H9 (cell line): Measurements from ENCODE around the gene CERS1. TPM values are rescaled to one million over a fixed set of nuclear protein-coding genes. Genes with fewer than 3 reads are reported as not detected.

ENCODE experiments used
- DNase-seq: peaks from one replicate; pipeline ENCODE4 v3.0.0-alpha.2; 2017
- H2AFZ ChIP-seq: one replicate; pipeline ENCODE4 v1.6.1; 2013; ENCODE audit warnings: mild to moderate bottlenecking, low read length, control low read depth, moderate library complexity
- H2AK5ac ChIP-seq: 2 replicates; pipeline ENCODE4 v1.6.1; 2013; ENCODE audit warnings: low read length, control low read depth, mixed read lengths; ENCODE audit not compliant: insufficient read length
- H2BK120ac ChIP-seq: one replicate; pipeline ENCODE4 v1.6.1; 2013; ENCODE audit warnings: low read depth, mild to moderate bottlenecking, low read length, control low read depth, inconsistent platforms; ENCODE audit not compliant: poor library complexity, severe bottlenecking
- H2BK12ac ChIP-seq: 2 replicates; pipeline ENCODE4 v1.6.1; 2013; ENCODE audit warnings: low read length, control low read depth, mixed read lengths, low read depth; ENCODE audit not compliant: insufficient read length
- H2BK15ac ChIP-seq: 2 replicates; pipeline ENCODE4 v1.6.1; 2013; ENCODE audit warnings: low read depth, low read length, control low read depth
- H2BK20ac ChIP-seq: one replicate; pipeline ENCODE4 v1.6.1; 2013; ENCODE audit warnings: low read depth, mild to moderate bottlenecking, low read length, control low read depth, inconsistent platforms; ENCODE audit not compliant: poor library complexity, severe bottlenecking
- H2BK5ac ChIP-seq: 2 replicates; pipeline ENCODE4 v1.6.1; 2013; ENCODE audit warnings: low read length, control low read depth, mixed read lengths; ENCODE audit not compliant: insufficient read length
- H3K14ac ChIP-seq: 2 replicates; pipeline ENCODE4 v1.6.1; 2013; ENCODE audit warnings: low read length, control low read depth; ENCODE audit not compliant: insufficient read depth
- H3K18ac ChIP-seq: 2 replicates; pipeline ENCODE4 v1.6.1; 2013; ENCODE audit warnings: low read depth, mild to moderate bottlenecking, mixed read lengths, low read length, control low read depth; ENCODE audit not compliant: insufficient read length
- H3K23ac ChIP-seq: 2 replicates; pipeline ENCODE4 v1.6.1; 2013; ENCODE audit warnings: low read length, control low read depth, mixed read lengths, low read depth; ENCODE audit not compliant: insufficient read length
- H3K23me2 ChIP-seq: 2 replicates; pipeline ENCODE4 v1.6.1; 2013; ENCODE audit warnings: low read depth, mild to moderate bottlenecking, mixed read lengths, low read length, control low read depth; ENCODE audit not compliant: insufficient read length, poor library complexity, severe bottlenecking
- H3K27ac ChIP-seq: 2 replicates; pipeline ENCODE4 v1.5.1; 2013; ENCODE audit warnings: low read length, control low read depth, mixed read lengths, low read depth; ENCODE audit not compliant: insufficient read length
- H3K27me3 ChIP-seq: 2 replicates; pipeline ENCODE4 v1.6.1; 2013; ENCODE audit warnings: low read length, control low read depth, inconsistent platforms; ENCODE audit not compliant: insufficient read depth
- H3K4ac ChIP-seq: 2 replicates; pipeline ENCODE4 v1.6.1; 2013; ENCODE audit warnings: low read depth, mild to moderate bottlenecking, control low read depth, inconsistent platforms, low read length, moderate library complexity
- H3K4me1 ChIP-seq: 2 replicates; pipeline ENCODE4 v1.6.1; 2013; ENCODE audit warnings: low read length, control low read depth, inconsistent platforms; ENCODE audit not compliant: insufficient read depth
- H3K4me2 ChIP-seq: 2 replicates; pipeline ENCODE4 v1.6.1; 2013; ENCODE audit warnings: low read length, control low read depth, mixed read lengths; ENCODE audit not compliant: insufficient read length, insufficient read depth
- H3K56ac ChIP-seq: 2 replicates; pipeline ENCODE4 v1.6.1; 2013; ENCODE audit warnings: low read depth, mild to moderate bottlenecking, mixed read lengths, low read length, control low read depth; ENCODE audit not compliant: insufficient read length
- H3K79me1 ChIP-seq: 2 replicates; pipeline ENCODE4 v1.6.1; 2013; ENCODE audit warnings: low read depth, mild to moderate bottlenecking, moderate library complexity, low read length, control low read depth, inconsistent platforms; ENCODE audit not compliant: insufficient read depth, poor library complexity, severe bottlenecking
- H3K79me2 ChIP-seq: 2 replicates; pipeline ENCODE4 v1.6.1; 2013; ENCODE audit warnings: low read length, control low read depth, inconsistent platforms; ENCODE audit not compliant: insufficient read depth
- H3K9ac ChIP-seq: 2 replicates; pipeline ENCODE4 v1.6.1; 2013; ENCODE audit warnings: low read length, control low read depth, mixed read lengths; ENCODE audit not compliant: insufficient read length; ENCODE audit errors: extremely low read depth
- H3K9me3 ChIP-seq: one replicate; pipeline ENCODE4 v1.6.1; 2013; ENCODE audit warnings: low read depth, low read length, inconsistent platforms; ENCODE audit not compliant: control insufficient read depth
- H3T11ph ChIP-seq: one replicate; pipeline ENCODE4 v1.6.1; 2013; ENCODE audit warnings: mild to moderate bottlenecking, low read length, control low read depth, inconsistent platforms
- H4K20me1 ChIP-seq: one replicate; pipeline ENCODE4 v1.6.1; 2013; ENCODE audit not compliant: control insufficient read depth, insufficient read length, insufficient read depth
- H4K5ac ChIP-seq: 2 replicates; pipeline ENCODE4 v1.6.1; 2013; ENCODE audit warnings: low read depth, mild to moderate bottlenecking, mixed read lengths, low read length, control low read depth; ENCODE audit not compliant: insufficient read length
- H4K8ac ChIP-seq: replicated peaks from 2 replicates; pipeline ENCODE4 v1.6.1; 2013; ENCODE audit warnings: low read length, control low read depth, mixed read lengths, low read depth; ENCODE audit not compliant: insufficient read length
- H4K91ac ChIP-seq: 2 replicates; pipeline ENCODE4 v1.6.1; 2013; ENCODE audit warnings: low read depth, mild to moderate bottlenecking, moderate library complexity, mixed read lengths, low read length, control low read depth; ENCODE audit not compliant: insufficient read length
- H3K27ac Mint-ChIP-seq, 3 experiments: 2 replicates in 2 of 3; 3 replicates in 1 of 3; pipeline ENCODE4 v1.8.0; 2020 to 2021; ENCODE audit warnings: mixed read lengths in 3 of 3, mild to moderate bottlenecking in 1 of 3, moderate library complexity in 1 of 3
- H3K27me3 Mint-ChIP-seq: 2 replicates; pipeline ENCODE4 v1.8.0; 2021; ENCODE audit warnings: low read depth, mild to moderate bottlenecking, moderate library complexity, mixed read lengths
- H3K36me3 Mint-ChIP-seq, 3 experiments: 2 replicates in 2 of 3; 3 replicates in 1 of 3; pipeline ENCODE4 v1.8.0; 2020 to 2021; ENCODE audit warnings: low read depth in 3 of 3, mixed read lengths in 3 of 3; ENCODE audit not compliant: insufficient read depth in 1 of 3
- H3K4me1 Mint-ChIP-seq, 2 experiments: 2 replicates each; pipeline ENCODE4 v1.8.0; 2020; ENCODE audit warnings: mixed read lengths in 2 of 2
- H3K4me3 Mint-ChIP-seq, 2 experiments: 2 replicates in 1 of 2; 3 replicates in 1 of 2; pipeline ENCODE4 v1.8.0; 2020 to 2021; ENCODE audit warnings: mild to moderate bottlenecking in 2 of 2, mixed read lengths in 2 of 2, moderate library complexity in 1 of 2
- H3K9me3 Mint-ChIP-seq, 2 experiments: 2 replicates in 1 of 2; 3 replicates in 1 of 2; pipeline ENCODE4 v1.8.0; 2020; ENCODE audit warnings: mild to moderate bottlenecking in 2 of 2, mixed read lengths in 2 of 2, moderate library complexity in 1 of 2
- WGBS: extraction: QIAGEN DNeasy Blood & Tissue Kit; methylation state at CpG from one replicate; pipeline ENCODE4 v1.1.7; 2013; ENCODE audit warnings: missing lambda C conversion rate, low lambda C conversion rate, mixed read lengths; ENCODE audit not compliant: insufficient read length; ENCODE audit errors: extremely low coverage; 5-methylcytosine and 5-hydroxymethylcytosine counted together
- total RNA-seq: library from RNA; stranded (reverse); gene quantifications from 2 replicates; pipeline ENCODE4 v1.2.1, GENCODE V29; 2021
- TF ChIP-seq, protein P1 (sequence below): fragments of 200-600 bp; sonication (generic); conservative IDR thresholded peaks from 3 replicates; pipeline ENCODE4 v1.8.0; 2021; ENCODE audit warnings: antibody characterized with exemption, mild to moderate bottlenecking

The CERS1 gene
- total RNA-seq, 1 experiment from 2014 or later: 19.3 TPM

DNA sequence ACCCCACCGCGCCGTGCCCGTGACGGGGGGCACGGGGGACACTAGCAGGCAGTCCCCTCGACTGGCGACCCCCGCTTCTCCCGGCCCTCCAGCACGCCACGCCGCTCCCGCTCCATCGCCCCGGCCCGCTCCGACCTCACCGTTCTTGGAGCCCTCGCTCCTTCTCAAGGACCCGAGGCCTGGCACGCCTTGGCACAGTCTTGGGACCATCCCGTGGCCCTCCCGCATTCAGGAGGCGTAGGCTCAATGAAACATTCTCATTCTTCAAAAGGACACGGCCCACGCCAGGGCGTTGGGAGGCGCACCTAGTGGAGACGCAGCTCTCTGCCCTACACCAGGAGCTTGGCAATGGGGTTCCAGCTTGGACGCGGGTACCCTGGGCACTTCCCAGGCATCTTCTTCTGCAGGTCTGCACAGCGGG lies 473 bp upstream of the CERS1 start:
- Mint-ChIP-seq H3K27me3 (peaks cover 17% of the 10 kb centered on the region), H3K4me3 (peak overlapping the region; percentile 72 to 87), H3K9me3 (no peaks in the 10 kb centered on the region), H3K27ac (no peak overlapping the region), H3K4me1 (peaks cover 0 to 10% of the 10 kb centered on the region in 2 experiments; a peak in 1 of 4 replicates), H3K36me3 (peaks cover 0 to 7% (median 2%) of the 10 kb centered on the region in 3 experiments; a peak in 5 of 7 replicates)
- H3T11ph ChIP-seq: no peak overlapping the region
- no peak overlapping the region for H2BK120ac ChIP-seq
- no peaks in the 10 kb centered on the region for H3K9me3 ChIP-seq
- TF ChIP-seq, protein P1, sequence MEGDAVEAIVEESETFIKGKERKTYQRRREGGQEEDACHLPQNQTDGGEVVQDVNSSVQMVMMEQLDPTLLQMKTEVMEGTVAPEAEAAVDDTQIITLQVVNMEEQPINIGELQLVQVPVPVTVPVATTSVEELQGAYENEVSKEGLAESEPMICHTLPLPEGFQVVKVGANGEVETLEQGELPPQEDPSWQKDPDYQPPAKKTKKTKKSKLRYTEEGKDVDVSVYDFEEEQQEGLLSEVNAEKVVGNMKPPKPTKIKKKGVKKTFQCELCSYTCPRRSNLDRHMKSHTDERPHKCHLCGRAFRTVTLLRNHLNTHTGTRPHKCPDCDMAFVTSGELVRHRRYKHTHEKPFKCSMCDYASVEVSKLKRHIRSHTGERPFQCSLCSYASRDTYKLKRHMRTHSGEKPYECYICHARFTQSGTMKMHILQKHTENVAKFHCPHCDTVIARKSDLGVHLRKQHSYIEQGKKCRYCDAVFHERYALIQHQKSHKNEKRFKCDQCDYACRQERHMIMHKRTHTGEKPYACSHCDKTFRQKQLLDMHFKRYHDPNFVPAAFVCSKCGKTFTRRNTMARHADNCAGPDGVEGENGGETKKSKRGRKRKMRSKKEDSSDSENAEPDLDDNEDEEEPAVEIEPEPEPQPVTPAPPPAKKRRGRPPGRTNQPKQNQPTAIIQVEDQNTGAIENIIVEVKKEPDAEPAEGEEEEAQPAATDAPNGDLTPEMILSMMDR: no peak
- no peaks in the 10 kb centered on the region; the same call in 1 of the 2 replicates for H3K27me3 ChIP-seq
- no peak overlapping the region for H4K5ac ChIP-seq
- no peak overlapping the region for H2AFZ ChIP-seq
- H3K27ac ChIP-seq: no peak overlapping the region
- no peak overlapping the region for H3K23ac ChIP-seq
- H2BK15ac ChIP-seq: no peak overlapping the region
- no CpG with 5 or more reads among the region's 33 CpGs for WGBS
- H2AK5ac ChIP-seq: no peak overlapping the region
- no peak overlapping the region for H3K18ac ChIP-seq
- H3K79me1 ChIP-seq: no peaks in the 10 kb centered on the region
- no peak overlapping the region for H2BK5ac ChIP-seq
- no peak overlapping the region for H2BK20ac ChIP-seq
- H2BK12ac ChIP-seq: no peak overlapping the region
- H3K4ac ChIP-seq: no peak overlapping the region
- no peak overlapping the region for H3K56ac ChIP-seq
- no peak overlapping the region for H4K8ac ChIP-seq
- no peaks in the 10 kb centered on the region for H4K20me1 ChIP-seq
- H3K23me2 ChIP-seq: peaks cover 7% of the 10 kb centered on the region
- no peak overlapping the region for H3K9ac ChIP-seq
- H3K79me2 ChIP-seq: no peaks in the 10 kb centered on the region
- no peaks in the 10 kb centered on the region for H3K4me1 ChIP-seq
- no peak overlapping the region for H4K91ac ChIP-seq
- H3K14ac ChIP-seq: no peak overlapping the region
- peak overlapping the region; percentile 10 for H3K4me2 ChIP-seq
- no peak for DNase-seq
